PFSK-1 (cell line): Measurements from ENCODE around the gene PLXNA1.

Experiments
- FOXP2 ChIP-seq: optimal IDR thresholded peaks from 2 replicates; pipeline ENCODE3; 2011; ENCODE audit warnings: borderline replicate concordance, control low read depth, inconsistent platforms; ENCODE audit not compliant: insufficient read depth; ENCODE audit errors: extremely low read length, extremely low read depth
- POLR2AphosphoS5 ChIP-seq: IDR thresholded peaks from 2 replicates; pipeline ENCODE4 v1.6.1; 2012; ENCODE audit warnings: low read depth, mild to moderate bottlenecking, control low read depth, low read length, moderate library complexity
- REST ChIP-seq, 2 experiments: IDR thresholded peaks; 2 replicates each; pipeline versions ENCODE4 v1.6.1 to v1.8.0; 2011 to 2012; ENCODE audit warnings: low read depth in 2 of 2, low read length in 2 of 2, control low read depth in 1 of 2, inconsistent platforms in 1 of 2, mild to moderate bottlenecking in 1 of 2, moderate library complexity in 1 of 2; ENCODE audit not compliant: insufficient read depth in 1 of 2
- SIN3A ChIP-seq: IDR thresholded peaks from 2 replicates; pipeline ENCODE4 v1.6.1; 2012; ENCODE audit warnings: mild to moderate bottlenecking, low read length, moderate library complexity, borderline replicate concordance; ENCODE audit not compliant: insufficient read depth
- TAF1 ChIP-seq: IDR thresholded peaks from 2 replicates; pipeline ENCODE4 v1.6.1; 2012; ENCODE audit warnings: low read length, control low read depth, borderline replicate concordance; ENCODE audit not compliant: insufficient read depth

The PLXNA1 gene

GRCh38 chr3:127028781-127029657, 46.1 kb downstream of the PLXNA1 start:
- TF ChIP-seq SIN3A (no peak), REST (IDR thresholded peaks at IDR 0.05; ENCODE audit: insufficient read depth in 1 of 2, low read depth in 2 of 2, low read length in 2 of 2) (no peak), TAF1 (no peak), FOXP2 (no peak), POLR2AphosphoS5 (no peak)

GRCh38 chr3:127029658-127030507, 47.0 kb downstream of the PLXNA1 start:
- no peak for TF ChIP-seq POLR2AphosphoS5

- TF ChIP-seq REST (IDR thresholded peaks at IDR 0.05; ENCODE audit: insufficient read depth in 1 of 2, low read depth in 2 of 2, low read length in 2 of 2): no peak
- no peak for TF ChIP-seq FOXP2
- no peak for TF ChIP-seq SIN3A
- no peak for TF ChIP-seq TAF1
- no peak for TF ChIP-seq POLR2AphosphoS5
Observed at GRCh38 chr3:127030508-127031412, 47.8 kb downstream of the PLXNA1 start.

- TF ChIP-seq REST (IDR thresholded peaks at IDR 0.05; ENCODE audit: insufficient read depth in 1 of 2, low read depth in 2 of 2, low read length in 2 of 2) (no peak), TAF1 (no peak), SIN3A (no peak), FOXP2 (no peak), POLR2AphosphoS5 (no peak)
Observed at GRCh38 chr3:127031413-127031810, 48.5 kb downstream of the PLXNA1 start.

GRCh38 chr3:127031845-127032244, 48.9 kb downstream of the PLXNA1 start:
- TF ChIP-seq TAF1 (no peak), FOXP2 (no peak), POLR2AphosphoS5 (no peak), REST (IDR thresholded peaks at IDR 0.05; ENCODE audit: insufficient read depth in 1 of 2, low read depth in 2 of 2, low read length in 2 of 2) (no peak), SIN3A (no peak)
